H9 (cell line): ENCODE data around the gene FCER1G. TPM values are rescaled to one million over a fixed set of nuclear protein-coding genes. Genes with fewer than 3 reads are reported as not detected.

Experiments used
- DNase-seq: peaks from one replicate; pipeline ENCODE4 v3.0.0-alpha.2; 2017
- H2AFZ ChIP-seq: one replicate; pipeline ENCODE4 v1.6.1; 2013; ENCODE audit warnings: mild to moderate bottlenecking, low read length, control low read depth, moderate library complexity
- H2AK5ac ChIP-seq: 2 replicates; pipeline ENCODE4 v1.6.1; 2013; ENCODE audit warnings: low read length, control low read depth, mixed read lengths; ENCODE audit not compliant: insufficient read length
- H2BK120ac ChIP-seq: one replicate; pipeline ENCODE4 v1.6.1; 2013; ENCODE audit warnings: low read depth, mild to moderate bottlenecking, low read length, control low read depth, inconsistent platforms; ENCODE audit not compliant: poor library complexity, severe bottlenecking
- H2BK12ac ChIP-seq: 2 replicates; pipeline ENCODE4 v1.6.1; 2013; ENCODE audit warnings: low read length, control low read depth, mixed read lengths, low read depth; ENCODE audit not compliant: insufficient read length
- H2BK15ac ChIP-seq: 2 replicates; pipeline ENCODE4 v1.6.1; 2013; ENCODE audit warnings: low read depth, low read length, control low read depth
- H2BK20ac ChIP-seq: one replicate; pipeline ENCODE4 v1.6.1; 2013; ENCODE audit warnings: low read depth, mild to moderate bottlenecking, low read length, control low read depth, inconsistent platforms; ENCODE audit not compliant: poor library complexity, severe bottlenecking
- H2BK5ac ChIP-seq: 2 replicates; pipeline ENCODE4 v1.6.1; 2013; ENCODE audit warnings: low read length, control low read depth, mixed read lengths; ENCODE audit not compliant: insufficient read length
- H3K14ac ChIP-seq: 2 replicates; pipeline ENCODE4 v1.6.1; 2013; ENCODE audit warnings: low read length, control low read depth; ENCODE audit not compliant: insufficient read depth
- H3K18ac ChIP-seq: 2 replicates; pipeline ENCODE4 v1.6.1; 2013; ENCODE audit warnings: low read depth, mild to moderate bottlenecking, mixed read lengths, low read length, control low read depth; ENCODE audit not compliant: insufficient read length
- H3K23ac ChIP-seq: 2 replicates; pipeline ENCODE4 v1.6.1; 2013; ENCODE audit warnings: low read length, control low read depth, mixed read lengths, low read depth; ENCODE audit not compliant: insufficient read length
- H3K23me2 ChIP-seq: 2 replicates; pipeline ENCODE4 v1.6.1; 2013; ENCODE audit warnings: low read depth, mild to moderate bottlenecking, mixed read lengths, low read length, control low read depth; ENCODE audit not compliant: insufficient read length, poor library complexity, severe bottlenecking
- H3K27ac ChIP-seq: 2 replicates; pipeline ENCODE4 v1.5.1; 2013; ENCODE audit warnings: low read length, control low read depth, mixed read lengths, low read depth; ENCODE audit not compliant: insufficient read length
- H3K27me3 ChIP-seq: 2 replicates; pipeline ENCODE4 v1.6.1; 2013; ENCODE audit warnings: low read length, control low read depth, inconsistent platforms; ENCODE audit not compliant: insufficient read depth
- H3K4ac ChIP-seq: 2 replicates; pipeline ENCODE4 v1.6.1; 2013; ENCODE audit warnings: low read depth, mild to moderate bottlenecking, control low read depth, inconsistent platforms, low read length, moderate library complexity
- H3K4me1 ChIP-seq: 2 replicates; pipeline ENCODE4 v1.6.1; 2013; ENCODE audit warnings: low read length, control low read depth, inconsistent platforms; ENCODE audit not compliant: insufficient read depth
- H3K4me2 ChIP-seq: 2 replicates; pipeline ENCODE4 v1.6.1; 2013; ENCODE audit warnings: low read length, control low read depth, mixed read lengths; ENCODE audit not compliant: insufficient read length, insufficient read depth
- H3K56ac ChIP-seq: 2 replicates; pipeline ENCODE4 v1.6.1; 2013; ENCODE audit warnings: low read depth, mild to moderate bottlenecking, mixed read lengths, low read length, control low read depth; ENCODE audit not compliant: insufficient read length
- H3K79me1 ChIP-seq: 2 replicates; pipeline ENCODE4 v1.6.1; 2013; ENCODE audit warnings: low read depth, mild to moderate bottlenecking, moderate library complexity, low read length, control low read depth, inconsistent platforms; ENCODE audit not compliant: insufficient read depth, poor library complexity, severe bottlenecking
- H3K79me2 ChIP-seq: 2 replicates; pipeline ENCODE4 v1.6.1; 2013; ENCODE audit warnings: low read length, control low read depth, inconsistent platforms; ENCODE audit not compliant: insufficient read depth
- H3K9ac ChIP-seq: 2 replicates; pipeline ENCODE4 v1.6.1; 2013; ENCODE audit warnings: low read length, control low read depth, mixed read lengths; ENCODE audit not compliant: insufficient read length; ENCODE audit errors: extremely low read depth
- H3K9me3 ChIP-seq: one replicate; pipeline ENCODE4 v1.6.1; 2013; ENCODE audit warnings: low read depth, low read length, inconsistent platforms; ENCODE audit not compliant: control insufficient read depth
- H3T11ph ChIP-seq: one replicate; pipeline ENCODE4 v1.6.1; 2013; ENCODE audit warnings: mild to moderate bottlenecking, low read length, control low read depth, inconsistent platforms
- H4K20me1 ChIP-seq: one replicate; pipeline ENCODE4 v1.6.1; 2013; ENCODE audit not compliant: control insufficient read depth, insufficient read length, insufficient read depth
- H4K5ac ChIP-seq: 2 replicates; pipeline ENCODE4 v1.6.1; 2013; ENCODE audit warnings: low read depth, mild to moderate bottlenecking, mixed read lengths, low read length, control low read depth; ENCODE audit not compliant: insufficient read length
- H4K8ac ChIP-seq: replicated peaks from 2 replicates; pipeline ENCODE4 v1.6.1; 2013; ENCODE audit warnings: low read length, control low read depth, mixed read lengths, low read depth; ENCODE audit not compliant: insufficient read length
- H4K91ac ChIP-seq: 2 replicates; pipeline ENCODE4 v1.6.1; 2013; ENCODE audit warnings: low read depth, mild to moderate bottlenecking, moderate library complexity, mixed read lengths, low read length, control low read depth; ENCODE audit not compliant: insufficient read length
- H3K27ac Mint-ChIP-seq, 3 experiments: 2 replicates in 2 of 3; 3 replicates in 1 of 3; pipeline ENCODE4 v1.8.0; 2020 to 2021; ENCODE audit warnings: mixed read lengths in 3 of 3, mild to moderate bottlenecking in 1 of 3, moderate library complexity in 1 of 3
- H3K27me3 Mint-ChIP-seq: 2 replicates; pipeline ENCODE4 v1.8.0; 2021; ENCODE audit warnings: low read depth, mild to moderate bottlenecking, moderate library complexity, mixed read lengths
- H3K36me3 Mint-ChIP-seq, 3 experiments: 2 replicates in 2 of 3; 3 replicates in 1 of 3; pipeline ENCODE4 v1.8.0; 2020 to 2021; ENCODE audit warnings: low read depth in 3 of 3, mixed read lengths in 3 of 3; ENCODE audit not compliant: insufficient read depth in 1 of 3
- H3K4me1 Mint-ChIP-seq, 2 experiments: 2 replicates each; pipeline ENCODE4 v1.8.0; 2020; ENCODE audit warnings: mixed read lengths in 2 of 2
- H3K4me3 Mint-ChIP-seq, 2 experiments: 2 replicates in 1 of 2; 3 replicates in 1 of 2; pipeline ENCODE4 v1.8.0; 2020 to 2021; ENCODE audit warnings: mild to moderate bottlenecking in 2 of 2, mixed read lengths in 2 of 2, moderate library complexity in 1 of 2
- H3K9me3 Mint-ChIP-seq, 2 experiments: 2 replicates in 1 of 2; 3 replicates in 1 of 2; pipeline ENCODE4 v1.8.0; 2020; ENCODE audit warnings: mild to moderate bottlenecking in 2 of 2, mixed read lengths in 2 of 2, moderate library complexity in 1 of 2
- CTCF ChIP-seq: fragments of 200-600 bp; sonication (generic); conservative IDR thresholded peaks from 3 replicates; pipeline ENCODE4 v1.8.0; 2021; ENCODE audit warnings: antibody characterized with exemption, mild to moderate bottlenecking
- WGBS: extraction: QIAGEN DNeasy Blood & Tissue Kit; methylation state at CpG from one replicate; pipeline ENCODE4 v1.1.7; 2013; ENCODE audit warnings: missing lambda C conversion rate, low lambda C conversion rate, mixed read lengths; ENCODE audit not compliant: insufficient read length; ENCODE audit errors: extremely low coverage; 5-methylcytosine and 5-hydroxymethylcytosine counted together
- total RNA-seq: library from RNA; stranded (reverse); gene quantifications from 2 replicates; pipeline ENCODE4 v1.2.1, GENCODE V29; 2021

The FCER1G gene
- total RNA-seq, 1 experiment from 2014 or later = 0.90 TPM

- no peak overlapping the region for H4K91ac ChIP-seq
- H3K9me3 ChIP-seq = no peaks in the 10 kb centered on the region
- no peaks in the 10 kb centered on the region for H4K20me1 ChIP-seq
- H3K14ac ChIP-seq = no peak overlapping the region
- Mint-ChIP-seq H3K4me1 (peaks cover 21 to 23% of the 10 kb centered on the region in 2 experiments), H3K4me3 (no peak overlapping the region), H3K27me3 (no peaks in the 10 kb centered on the region; the same call in 1 of the 2 replicates), H3K9me3 (no peaks in the 10 kb centered on the region), H3K27ac (no peak overlapping the region), H3K36me3 (peaks cover 18 to 22% (median 20%) of the 10 kb centered on the region in 3 experiments; a peak in 6 of 7 replicates)
- H3K79me2 ChIP-seq = no peaks in the 10 kb centered on the region
- no peak for TF ChIP-seq CTCF
- no peak overlapping the region for H3K18ac ChIP-seq
- no peak overlapping the region for H4K8ac ChIP-seq
- H3K27me3 ChIP-seq = no peaks in the 10 kb centered on the region
- no peak overlapping the region for H3T11ph ChIP-seq
- H3K9ac ChIP-seq = no peak overlapping the region
- H2AK5ac ChIP-seq = no peak overlapping the region
- no peak overlapping the region for H3K23ac ChIP-seq
- H3K23me2 ChIP-seq = no peaks in the 10 kb centered on the region
- H3K56ac ChIP-seq = no peak overlapping the region
- H4K5ac ChIP-seq = no peak overlapping the region
- no CpG with 5 or more reads among the region's 7 CpGs for WGBS
- no peak overlapping the region for H2BK120ac ChIP-seq
- H2BK20ac ChIP-seq = no peak overlapping the region
- no peak overlapping the region for H3K27ac ChIP-seq
- DNase-seq = no peak
- no peak overlapping the region for H2BK5ac ChIP-seq
- H3K4ac ChIP-seq = no peak overlapping the region
- H3K4me2 ChIP-seq = no peak overlapping the region
- H3K79me1 ChIP-seq = no peaks in the 10 kb centered on the region
- no peak overlapping the region for H2BK12ac ChIP-seq
- H3K4me1 ChIP-seq = peaks cover 8% of the 10 kb centered on the region; the same call in 1 of the 2 replicates
- H2AFZ ChIP-seq = no peak overlapping the region
- no peak overlapping the region for H2BK15ac ChIP-seq
Observed at GRCh38 chr1:161230762-161231161, 15.7 kb downstream of the FCER1G start.
